Activated effector memory CD4-positive, alpha-beta T cell treated with anti-CD3 and anti-CD28 coated beads, Interleukin-2, amount 50 U/mL, for 16 hours (primary cell): ENCODE data around the gene KRTAP13-1.

ENCODE experiments used
- DNase-seq: peaks from one replicate; pipeline ENCODE4 v3.0.0-alpha.2; 2020

KRTAP13-1 gene, protein sequence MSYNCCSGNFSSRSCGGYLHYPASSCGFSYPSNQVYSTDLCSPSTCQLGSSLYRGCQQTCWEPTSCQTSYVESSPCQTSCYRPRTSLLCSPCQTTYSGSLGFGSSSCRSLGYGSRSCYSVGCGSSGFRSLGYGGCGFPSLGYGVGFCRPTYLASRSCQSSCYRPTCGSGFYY

DNA sequence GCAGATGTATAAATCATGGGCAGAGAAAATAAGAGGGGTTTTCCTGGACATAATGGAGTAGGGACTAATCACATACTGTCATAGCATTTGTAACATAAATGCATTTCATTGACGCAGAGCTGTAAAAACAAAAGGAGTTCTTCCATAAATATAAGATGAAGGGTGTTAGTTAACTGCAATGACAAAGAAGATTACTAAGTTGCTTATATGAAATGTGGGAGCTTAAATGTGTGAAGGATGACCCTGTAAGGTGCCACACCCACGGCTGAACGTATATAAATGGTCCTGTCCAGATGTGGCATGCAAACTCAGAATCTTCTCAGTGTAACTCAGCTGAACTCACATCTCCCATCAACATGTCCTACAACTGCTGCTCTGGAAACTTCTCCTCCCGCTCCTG is at the start of gene KRTAP13-1:
TSS of gene KRTAP13-1 (plus strand) at position 301 of the 400 bp plus-strand sequence. CDS start at position 357, 56 bp downstream.
- DNase-seq = no peak

DNA sequence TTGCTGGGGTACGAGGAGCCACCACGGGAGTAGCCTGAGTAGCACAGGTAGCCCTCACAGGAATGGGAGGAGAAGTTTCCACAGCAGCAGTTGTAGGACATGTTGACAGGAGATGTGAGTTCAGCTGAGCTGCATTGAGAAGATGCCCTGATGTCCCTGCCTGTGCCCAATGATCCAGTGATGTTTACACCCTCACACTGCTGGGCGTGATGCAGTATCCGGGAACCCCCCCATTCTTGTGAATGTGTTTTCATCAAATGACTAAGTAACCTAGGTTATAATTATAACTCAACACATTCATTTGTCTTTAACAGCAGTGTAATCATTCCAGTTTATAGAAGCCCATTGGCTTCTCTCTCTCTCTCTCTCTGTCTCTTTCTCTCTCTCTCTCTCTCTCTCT is 47.3 kb upstream of the KRTAP13-1 start, which contains the start of gene KRTAP23-1:
TSS of gene KRTAP23-1 (minus strand) at position 101 of the 400 bp plus-strand sequence. CDS start at position 101, 0 bp downstream.
- no peak for DNase-seq

DNA sequence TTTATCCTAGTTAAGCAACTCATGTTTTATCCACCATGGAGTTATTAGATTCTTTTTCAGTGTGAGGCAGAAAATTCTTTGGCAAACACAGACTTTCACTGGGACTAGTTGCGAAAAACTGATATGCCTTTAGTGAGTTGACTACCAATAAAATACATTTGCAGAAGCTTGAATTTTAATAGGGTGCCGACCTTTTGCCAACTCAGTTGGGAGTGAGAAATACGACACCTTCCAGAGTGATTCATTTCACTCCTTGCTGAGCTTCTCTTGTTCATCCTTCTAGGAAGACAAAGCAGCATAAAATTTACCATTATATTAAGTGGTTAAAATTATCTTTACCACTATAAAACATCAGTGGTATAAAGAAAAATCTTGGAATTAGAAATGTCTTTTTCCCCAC is 46.3 kb upstream of the KRTAP13-1 start:
- no peak for DNase-seq

DNA sequence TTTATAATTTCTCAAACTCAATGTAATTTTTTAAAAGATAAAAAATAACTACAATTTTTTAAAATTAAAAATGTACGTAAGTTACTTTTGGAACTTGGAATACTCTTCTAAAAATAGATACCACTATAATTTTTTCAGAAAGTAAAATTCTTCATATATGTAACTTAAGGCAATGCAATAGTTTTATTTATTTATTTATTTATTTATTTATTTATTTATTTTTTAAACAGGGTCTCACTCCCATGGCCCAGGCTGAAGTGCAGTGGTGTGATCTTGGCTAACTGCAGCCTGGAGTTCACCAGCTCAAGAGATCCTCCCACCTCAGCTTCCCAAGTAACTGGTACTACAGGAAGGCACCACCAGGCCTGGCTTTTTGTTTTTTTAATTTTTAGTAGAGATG is 44.3 kb upstream of the KRTAP13-1 start:
- no peak for DNase-seq

DNA sequence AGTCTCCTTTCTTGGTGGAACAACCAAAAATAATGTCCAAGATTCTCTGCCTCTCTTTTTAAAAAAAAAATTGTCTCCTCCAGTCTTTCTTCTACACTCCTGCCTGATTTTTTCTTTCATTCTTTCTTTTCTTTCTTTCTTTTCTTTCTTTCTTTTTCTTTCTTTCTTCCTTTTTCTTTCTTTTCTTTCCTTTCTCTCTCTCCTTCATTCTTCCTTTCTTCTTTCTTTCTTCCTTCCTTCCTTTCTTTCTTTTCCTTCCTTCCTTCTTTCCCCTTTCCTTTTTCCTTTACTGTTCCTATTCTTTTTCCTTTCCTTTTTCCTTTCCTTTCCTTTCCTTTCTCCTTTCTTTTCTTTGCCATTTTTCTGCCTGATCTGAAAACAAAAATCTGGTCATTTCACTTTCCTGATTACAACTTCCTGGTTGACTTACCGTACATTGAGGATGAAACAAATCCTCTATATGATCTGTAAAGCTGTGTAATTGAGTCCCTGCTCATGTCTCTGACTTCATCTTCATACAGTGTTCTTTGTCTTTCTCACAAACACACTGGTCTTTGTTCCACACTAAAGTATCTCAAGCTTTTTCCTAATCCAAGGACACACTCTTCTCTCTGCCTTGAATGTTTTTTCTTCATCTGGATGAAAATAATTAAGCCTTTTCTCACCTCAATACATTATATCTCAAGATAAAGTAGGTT is 41.4 kb upstream of the KRTAP13-1 start:
- DNase-seq = no peak

DNA sequence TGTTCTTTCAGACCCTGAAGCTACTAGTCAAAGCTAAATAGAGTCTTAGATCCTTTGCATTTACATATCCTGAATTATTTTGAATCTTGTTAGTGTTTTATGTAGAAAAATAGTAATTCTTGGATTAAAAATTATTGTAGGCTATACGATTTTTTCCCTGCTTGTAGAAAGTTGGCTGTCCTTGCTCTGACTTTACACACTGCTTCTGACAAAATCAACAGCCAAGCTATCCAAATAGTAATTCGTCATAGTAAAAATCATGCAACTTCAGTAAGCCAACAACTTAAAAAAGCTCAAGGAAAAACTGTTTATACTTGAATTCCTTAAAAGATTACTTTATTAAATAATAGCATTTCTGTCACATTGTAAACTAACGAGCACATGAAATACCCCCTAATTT is 39.9 kb upstream of the KRTAP13-1 start:
- no peak for DNase-seq

DNA sequence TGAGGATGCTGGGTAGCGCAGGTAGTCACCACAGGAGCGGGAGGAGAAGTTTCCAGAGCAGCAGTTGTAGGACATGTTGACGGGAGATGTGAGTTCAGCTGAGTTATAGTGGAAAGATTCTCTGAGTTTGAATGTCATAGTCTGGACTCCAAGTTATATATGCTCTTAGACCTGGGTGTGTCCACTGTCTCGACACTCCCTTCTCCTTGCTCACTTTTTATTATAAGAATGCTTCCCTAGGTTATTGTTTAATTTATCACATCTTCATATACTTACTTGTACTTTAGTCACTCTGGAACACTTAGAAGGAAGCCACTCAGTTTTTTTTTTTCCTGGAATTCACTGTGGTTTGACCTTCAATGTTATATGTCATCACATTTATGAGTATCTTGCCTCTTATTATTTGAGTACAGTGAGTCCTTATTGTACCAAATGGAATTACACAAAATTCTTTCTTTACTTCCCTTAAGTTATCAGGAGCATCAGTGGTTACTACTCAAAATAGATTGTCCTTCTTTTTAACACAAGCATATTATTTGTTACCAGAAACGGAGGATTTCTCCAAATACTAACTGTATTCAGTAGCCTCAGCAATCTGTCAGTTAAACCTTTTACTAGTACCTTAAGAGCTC is 23.6 kb upstream of the KRTAP13-1 start, which contains the start of gene KRTAP13-2:
TSS of gene KRTAP13-2 (minus strand) at position 133 of the 632 bp plus-strand sequence. CDS start at position 75, 58 bp downstream.
- DNase-seq = no peak

DNA sequence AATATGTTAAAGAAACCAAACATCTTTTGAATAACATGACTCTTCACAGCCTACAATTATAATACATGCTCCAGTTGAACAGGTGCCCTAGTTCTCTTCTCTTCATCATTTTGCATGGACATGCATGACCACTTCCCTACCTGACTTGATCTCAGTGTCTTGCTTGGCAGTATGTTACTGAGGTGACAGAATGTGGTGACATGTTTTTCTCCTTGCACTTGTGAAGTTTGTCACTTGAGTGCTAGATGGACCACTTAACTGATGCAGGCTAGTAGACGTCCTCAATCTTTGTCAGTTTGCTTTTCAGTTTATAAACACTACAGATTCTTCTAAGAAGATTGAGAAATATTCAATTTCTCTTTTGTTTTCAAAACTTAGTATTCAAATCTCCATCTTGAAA is 13.6 kb upstream of the KRTAP13-1 start:
- no peak for DNase-seq

DNA sequence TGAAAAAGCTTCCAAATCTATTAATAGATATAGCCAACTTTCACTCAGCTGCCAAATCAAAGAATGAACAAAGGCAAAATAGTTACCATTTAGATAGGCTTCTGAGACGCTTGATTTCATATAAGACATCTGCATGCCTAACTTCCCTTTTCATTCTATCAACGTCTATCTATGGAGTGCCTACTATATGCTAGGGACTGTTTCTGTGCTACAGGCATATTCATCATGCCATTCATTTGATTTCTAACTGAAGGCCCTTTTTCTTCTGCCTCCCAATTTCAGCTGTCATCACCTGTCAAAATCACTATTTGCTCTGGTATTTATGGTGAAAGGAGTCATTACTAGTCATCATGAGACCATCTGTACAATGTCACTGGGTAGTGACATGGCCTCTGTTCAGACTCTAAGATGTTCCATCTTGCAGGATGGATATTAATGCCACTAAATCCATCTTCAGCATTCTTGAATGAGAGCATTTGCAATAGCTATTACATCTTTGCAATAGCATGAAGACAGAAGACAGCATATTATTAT is 4.3 kb upstream of the KRTAP13-1 start:
- no peak for DNase-seq

DNA sequence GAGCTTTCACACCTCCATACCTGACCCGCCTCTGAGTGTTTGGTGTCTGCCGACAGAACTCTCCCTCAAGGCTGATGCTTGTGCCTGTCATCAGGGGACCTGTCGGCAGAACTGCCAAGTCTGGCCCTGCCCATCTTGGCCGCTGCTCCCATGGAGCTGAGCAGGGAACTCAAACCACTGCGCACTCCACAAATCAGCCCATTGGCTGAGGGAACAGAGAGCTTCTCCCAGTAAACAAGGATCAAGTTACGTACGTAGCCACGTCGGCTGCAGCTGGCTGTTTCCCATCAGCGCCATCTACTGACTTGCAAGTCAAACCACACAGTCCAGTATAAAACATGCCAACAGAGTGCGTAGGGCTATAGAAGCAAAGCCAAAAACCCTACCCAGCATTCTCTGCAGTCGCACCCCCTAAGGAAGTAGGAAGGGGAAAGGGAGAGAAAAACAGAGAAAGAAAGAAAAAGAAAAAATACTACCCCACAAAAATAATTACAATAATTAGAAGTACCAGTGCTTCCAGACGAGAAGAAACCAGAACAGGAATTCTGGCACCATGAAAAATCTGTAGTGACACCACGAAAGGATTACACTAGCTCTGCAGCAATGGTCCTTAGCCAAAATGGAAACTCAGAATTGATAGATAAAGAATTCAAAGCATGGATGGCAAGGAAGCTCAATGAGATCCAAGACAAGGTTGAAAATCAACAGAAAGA is 13.1 kb downstream of the KRTAP13-1 start:
- no peak for DNase-seq

DNA sequence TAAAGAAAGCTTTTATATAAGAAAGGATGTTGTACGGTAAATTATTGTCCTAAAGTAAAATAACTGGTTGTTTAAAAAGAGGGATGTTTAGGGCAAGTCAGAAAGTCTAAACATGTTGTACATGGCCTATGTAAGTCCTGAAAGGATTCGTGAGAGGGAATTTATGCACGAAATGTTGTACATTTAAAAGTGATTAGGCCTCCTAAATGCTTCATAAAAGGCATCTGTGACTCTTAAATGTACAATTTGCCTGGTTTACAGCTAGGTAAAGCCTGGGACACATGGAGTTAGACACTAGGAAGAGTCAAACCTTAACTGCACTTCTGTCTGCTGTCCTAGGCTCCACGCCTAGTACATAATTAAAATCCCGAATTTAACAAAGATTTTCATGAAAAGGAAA is 20.2 kb downstream of the KRTAP13-1 start:
- no peak for DNase-seq

DNA sequence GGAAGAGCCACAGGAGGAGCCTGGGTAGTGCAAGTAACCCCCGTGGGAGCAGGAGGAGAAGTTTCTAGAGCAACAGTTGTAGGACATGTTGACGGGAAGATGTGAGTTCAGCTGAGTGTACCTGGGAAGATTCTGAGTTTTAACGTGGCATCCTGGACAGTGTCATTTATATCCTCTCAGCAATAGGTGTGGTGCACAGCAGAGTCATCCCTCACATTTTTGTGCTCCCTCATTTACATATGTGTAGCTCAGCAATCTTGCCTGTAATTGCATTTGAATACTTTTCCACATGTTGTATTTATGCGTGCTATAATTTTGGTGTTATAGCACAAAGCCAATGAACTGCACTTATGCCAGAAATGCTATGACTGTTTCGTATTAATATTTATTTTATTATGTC is 30.0 kb downstream of the KRTAP13-1 start, which contains the start of gene KRTAP13-3:
TSS of gene KRTAP13-3 (minus strand) at position 101 of the 400 bp plus-strand sequence. CDS start at position 87, 14 bp downstream.
- no peak for DNase-seq

DNA sequence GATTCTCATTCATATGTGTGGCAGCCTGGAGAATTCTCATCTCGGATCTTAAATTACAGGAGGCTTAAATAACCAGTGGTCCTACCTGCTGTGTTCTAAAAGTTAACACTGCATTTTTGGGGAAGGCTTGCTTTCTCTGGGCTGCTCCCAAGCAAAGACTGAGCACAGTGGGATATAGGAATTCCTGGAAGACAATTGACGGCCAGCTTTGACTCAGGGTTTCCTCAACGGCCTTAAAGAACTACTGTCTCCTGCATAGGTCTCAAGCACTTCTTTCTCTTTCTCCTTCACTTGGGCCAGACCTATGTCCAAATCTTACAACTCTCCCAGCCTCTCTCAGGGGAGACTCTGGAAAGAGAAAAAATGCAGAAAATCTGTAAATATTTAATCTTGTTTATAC is 30.9 kb downstream of the KRTAP13-1 start:
- DNase-seq = no peak

DNA sequence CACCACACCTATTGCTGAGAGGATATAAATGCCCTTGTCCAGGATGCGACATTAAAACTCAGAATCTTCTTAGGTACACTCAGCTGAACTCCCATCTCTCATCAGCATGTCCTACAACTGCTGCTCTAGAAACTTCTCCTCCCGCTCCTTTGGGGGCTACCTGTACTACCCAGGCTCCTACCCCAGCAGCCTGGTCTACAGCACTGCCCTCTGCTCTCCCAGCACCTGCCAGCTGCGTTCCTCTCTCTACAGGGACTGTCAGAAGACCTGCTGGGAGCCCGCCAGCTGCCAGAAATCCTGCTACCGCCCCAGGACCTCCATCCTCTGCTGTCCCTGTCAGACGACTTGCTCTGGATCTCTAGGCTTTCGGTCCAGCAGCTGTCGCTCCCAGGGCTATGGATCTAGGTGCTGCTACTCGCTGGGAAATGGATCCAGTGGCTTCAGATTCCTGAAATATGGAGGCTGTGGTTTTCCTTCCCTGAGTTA is 34.4 kb downstream of the KRTAP13-1 start, which contains the start of gene KRTAP13-4:
TSS of gene KRTAP13-4 (plus strand) at position 51 of the 486 bp plus-strand sequence. CDS start at position 107, 56 bp downstream.
- no peak for DNase-seq

DNA sequence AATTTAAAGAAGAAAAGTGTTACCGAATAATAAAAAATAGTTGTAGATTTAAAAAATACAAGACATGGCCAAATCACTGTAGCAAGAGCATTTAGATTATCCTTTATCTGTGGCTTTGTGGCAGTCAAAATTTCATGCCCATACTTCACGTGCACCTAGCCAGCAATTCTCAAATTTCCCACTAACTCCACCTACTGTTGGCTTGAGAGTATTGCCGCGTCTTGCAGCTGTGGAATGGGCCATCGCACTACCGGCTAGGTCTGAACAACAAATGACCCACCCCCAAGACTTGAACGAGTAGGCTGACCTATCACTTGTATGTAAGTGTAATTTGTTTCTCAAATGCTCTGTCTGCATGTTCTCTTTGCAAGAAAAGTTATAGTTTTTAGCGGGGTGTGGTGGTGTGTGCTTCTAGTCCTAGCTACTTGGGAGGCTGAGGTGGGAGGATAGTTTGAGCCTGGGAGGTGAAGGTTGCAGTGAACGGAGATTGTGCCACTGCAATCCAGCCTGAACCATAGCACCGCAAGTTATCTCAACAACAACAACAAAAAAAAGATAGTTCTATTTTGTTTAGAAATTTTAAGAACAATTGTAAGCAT is 38.3 kb downstream of the KRTAP13-1 start:
- DNase-seq = no peak

DNA sequence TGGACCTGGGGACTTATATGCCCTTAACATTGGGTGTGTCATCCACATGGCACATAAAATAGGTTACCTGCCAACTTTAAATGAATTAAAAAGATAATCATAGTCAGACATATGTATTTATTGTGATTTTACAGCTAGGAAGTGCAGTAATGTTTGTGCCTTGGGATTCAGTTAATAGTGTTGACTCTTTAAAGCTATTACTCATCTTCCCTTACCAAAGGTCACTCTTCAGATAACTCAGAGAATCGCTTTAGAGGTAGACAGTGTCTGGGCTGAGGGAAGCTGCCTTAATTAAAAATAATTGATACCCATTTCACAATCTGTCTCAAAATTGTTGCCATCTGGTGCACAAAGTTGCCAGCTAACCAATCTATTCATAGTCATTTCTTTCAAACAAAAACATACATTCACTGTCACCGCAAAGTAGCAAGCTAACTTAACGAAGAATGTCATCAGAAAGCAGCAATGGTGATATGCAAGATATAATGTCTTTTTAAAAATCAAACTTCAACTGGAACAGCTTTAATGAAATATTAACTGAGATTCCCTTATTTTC is 41.3 kb downstream of the KRTAP13-1 start:
- no peak for DNase-seq

DNA sequence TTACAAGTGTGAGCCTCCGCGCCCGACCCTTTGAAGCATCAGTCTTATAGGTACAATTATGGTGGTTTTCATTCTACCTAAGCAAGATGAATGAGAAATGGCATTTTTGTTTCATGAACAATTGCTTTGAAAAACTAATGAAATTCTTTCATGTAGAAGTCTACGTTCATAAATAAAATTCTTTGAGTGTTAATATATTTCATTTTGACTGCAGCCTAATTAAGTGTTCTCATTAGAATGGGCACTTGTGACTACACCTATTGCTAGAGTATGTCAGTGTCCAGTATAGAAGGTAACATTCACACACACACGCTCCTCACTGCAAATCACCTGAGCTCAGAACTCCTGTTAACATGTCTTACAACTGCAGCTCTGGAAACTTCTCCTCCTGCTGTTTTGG is 44.1 kb downstream of the KRTAP13-1 start, which contains the start of gene KRTAP15-1:
TSS of gene KRTAP15-1 (plus strand) at position 301 of the 400 bp plus-strand sequence. CDS start at position 354, 53 bp downstream.
- DNase-seq = no peak

DNA sequence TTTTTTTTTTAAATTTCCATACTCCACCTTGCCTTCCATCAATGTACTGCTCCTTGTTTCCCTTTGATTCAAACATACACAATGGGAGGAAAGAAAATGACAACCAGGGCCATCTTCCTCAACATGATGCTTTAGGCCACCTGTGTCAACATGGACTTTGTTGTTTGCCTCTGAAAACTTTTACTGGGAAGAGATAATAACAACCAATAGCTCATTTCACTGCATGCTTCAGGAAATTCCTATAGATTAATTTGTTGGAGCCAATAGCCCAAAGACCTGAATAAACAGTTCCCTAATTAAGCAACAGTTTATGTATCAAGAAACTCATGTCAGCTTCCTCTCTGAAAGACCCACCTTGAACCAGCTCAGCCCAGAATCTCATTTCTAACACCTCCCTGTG is 47.4 kb downstream of the KRTAP13-1 start:
- no peak for DNase-seq

DNA sequence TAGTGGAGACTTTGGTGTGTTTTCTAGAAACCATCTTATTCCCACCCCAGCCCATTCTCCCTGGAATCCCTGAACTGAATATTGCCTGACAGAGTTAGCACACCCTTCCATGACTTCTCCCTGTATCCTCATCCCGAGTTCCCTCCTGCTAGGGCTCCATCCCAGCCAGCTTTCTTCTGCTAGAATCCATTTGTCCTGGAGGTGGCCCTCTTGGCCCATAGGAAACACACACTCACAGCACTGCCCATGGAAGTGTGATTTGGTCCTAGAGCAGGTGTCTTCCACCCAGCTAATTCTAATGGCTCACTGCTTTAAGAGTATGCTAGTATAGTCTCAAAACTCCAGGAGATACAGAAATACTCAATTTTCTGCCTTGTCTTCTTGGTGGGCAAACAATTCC is 48.4 kb downstream of the KRTAP13-1 start:
- no peak for DNase-seq
